SH-SY5Y (cell line): ENCODE results near the gene GLI3.

Experiments used
- GATA2 ChIP-seq: IDR thresholded peaks from 2 replicates; pipeline ENCODE4 v1.6.1; 2011; ENCODE audit warnings: mild to moderate bottlenecking, low read depth, low read length
- GATA3 ChIP-seq: IDR thresholded peaks from 2 replicates; pipeline ENCODE4 v1.6.1; 2011; ENCODE audit warnings: low read depth, mild to moderate bottlenecking, low read length, moderate library complexity

Gene GLI3

GRCh38 chr7:42189535-42189934 lies 47.5 kb downstream of the GLI3 start:
- TF ChIP-seq GATA2 = no peak
- TF ChIP-seq GATA3 = no peak

GRCh38 chr7:42186151-42186550 lies 50.9 kb downstream of the GLI3 start:
- no peak for TF ChIP-seq GATA3
- TF ChIP-seq GATA2 = no peak

DNA sequence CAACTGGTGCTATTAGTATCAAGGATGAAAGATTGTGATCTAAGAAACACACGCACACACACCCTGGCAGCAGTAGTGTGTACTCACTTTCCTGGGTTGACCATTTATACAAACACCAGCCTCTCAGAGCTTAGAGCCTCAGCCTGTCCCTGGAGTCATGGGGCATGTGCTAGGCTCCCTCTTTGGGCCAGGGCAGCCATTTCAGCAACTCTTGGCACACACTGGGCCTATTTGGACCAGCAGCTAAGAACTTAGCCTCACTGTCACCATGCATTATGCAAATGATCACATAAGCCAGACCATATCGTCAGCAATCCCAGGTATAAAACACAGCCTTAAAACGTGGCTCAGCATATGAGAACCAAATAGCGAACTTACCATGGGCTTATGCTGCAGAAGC lies 51.3 kb downstream of the GLI3 start:
- TF ChIP-seq GATA2 = no peak
- TF ChIP-seq GATA3 = no peak

DNA sequence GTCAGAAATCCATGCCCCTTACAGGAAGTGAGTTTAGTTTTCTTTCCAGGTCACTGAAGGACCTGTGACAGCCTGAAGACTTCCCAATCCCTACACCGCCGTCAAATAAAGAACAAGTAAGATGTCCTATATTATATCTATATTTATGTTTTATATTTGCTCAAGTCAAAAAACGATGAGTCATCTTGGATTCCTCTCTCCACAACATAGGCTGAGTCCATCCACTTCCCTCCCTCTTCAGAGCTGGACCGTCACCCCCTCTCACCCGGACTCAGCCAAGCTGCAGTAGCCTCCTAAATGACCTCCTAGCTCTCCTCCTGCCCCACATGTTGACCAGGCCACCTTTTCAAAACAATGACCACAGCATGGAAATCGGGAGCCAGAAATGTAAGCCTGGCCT lies 53.5 kb downstream of the GLI3 start:
- TF ChIP-seq GATA3 (no peak), GATA2 (no peak)

GRCh38 chr7:42181566-42181965 lies 55.4 kb downstream of the GLI3 start:
- no peak for TF ChIP-seq GATA3
- TF ChIP-seq GATA2 = no peak

DNA sequence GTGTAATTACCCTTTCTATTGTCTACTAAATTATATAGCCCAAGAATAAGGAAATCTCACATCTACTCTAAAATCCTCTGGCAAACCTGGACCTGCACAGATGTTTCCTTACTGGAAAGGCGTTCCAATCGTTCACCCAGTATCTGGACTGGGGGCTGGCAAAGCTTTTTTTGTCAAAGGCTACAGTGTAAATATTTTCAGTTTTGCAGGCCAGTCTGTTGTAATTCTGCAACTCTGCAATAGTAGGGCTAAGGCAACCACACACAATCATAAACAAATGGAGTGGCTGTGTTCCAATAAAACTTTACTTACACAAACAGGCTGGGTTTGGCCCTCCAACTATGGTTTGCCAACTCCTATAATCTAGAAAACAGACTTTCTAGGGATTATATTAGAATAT lies 56.2 kb downstream of the GLI3 start:
- no peak for TF ChIP-seq GATA2
- TF ChIP-seq GATA3 = no peak

GRCh38 chr7:42176724-42177101 lies 60.3 kb downstream of the GLI3 start:
- no peak for TF ChIP-seq GATA2
- no peak for TF ChIP-seq GATA3

- TF ChIP-seq GATA3 (no peak), GATA2 (no peak)
Measured at GRCh38 chr7:42175834-42176723, 60.9 kb downstream of the GLI3 start.

- TF ChIP-seq GATA2 (no peak), GATA3 (no peak)
Measured at GRCh38 chr7:42174391-42174912, 62.6 kb downstream of the GLI3 start.

DNA sequence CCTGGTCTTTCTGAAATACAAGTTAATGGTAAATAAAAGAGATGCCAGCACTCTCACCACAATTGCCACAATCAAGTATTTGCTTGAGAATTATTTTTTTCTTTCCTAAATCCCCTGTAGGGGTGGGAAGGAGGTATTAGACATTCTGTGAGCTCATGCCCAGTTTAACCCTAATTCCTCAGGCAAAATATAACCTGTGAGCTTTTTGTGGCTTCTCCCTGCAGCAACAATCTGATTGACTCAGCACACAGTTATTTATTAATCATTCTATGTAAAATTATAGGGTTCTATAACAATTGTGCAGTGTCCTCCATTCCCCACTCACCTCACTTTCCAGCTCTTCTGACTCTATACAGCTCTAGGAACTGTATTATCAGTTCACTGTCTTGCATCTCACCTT lies 66.3 kb downstream of the GLI3 start:
- TF ChIP-seq GATA2 (no peak), GATA3 (no peak)

DNA sequence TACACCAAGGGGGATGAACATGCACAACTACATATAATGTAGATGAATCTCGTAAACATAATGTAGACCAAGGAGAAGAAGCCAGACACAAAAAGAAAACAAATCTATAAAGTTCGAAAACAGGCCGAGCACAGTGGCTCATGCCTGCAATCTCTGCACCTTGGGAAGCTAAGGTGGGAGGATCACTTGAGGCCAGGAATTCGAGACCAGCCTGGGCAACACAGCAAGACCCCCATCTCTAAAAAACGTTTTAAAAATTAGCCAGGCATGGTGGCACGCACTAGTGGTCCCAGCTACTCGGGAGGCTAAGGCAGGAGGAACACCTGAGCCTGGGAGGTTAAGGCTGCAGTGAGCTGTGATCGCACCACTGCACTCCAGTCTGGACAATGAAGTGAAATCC lies 68.5 kb downstream of the GLI3 start:
- no peak for TF ChIP-seq GATA2
- TF ChIP-seq GATA3 = no peak

- no peak for TF ChIP-seq GATA3
- no peak for TF ChIP-seq GATA2
Measured at GRCh38 chr7:42167631-42168236, 69.3 kb downstream of the GLI3 start.

DNA sequence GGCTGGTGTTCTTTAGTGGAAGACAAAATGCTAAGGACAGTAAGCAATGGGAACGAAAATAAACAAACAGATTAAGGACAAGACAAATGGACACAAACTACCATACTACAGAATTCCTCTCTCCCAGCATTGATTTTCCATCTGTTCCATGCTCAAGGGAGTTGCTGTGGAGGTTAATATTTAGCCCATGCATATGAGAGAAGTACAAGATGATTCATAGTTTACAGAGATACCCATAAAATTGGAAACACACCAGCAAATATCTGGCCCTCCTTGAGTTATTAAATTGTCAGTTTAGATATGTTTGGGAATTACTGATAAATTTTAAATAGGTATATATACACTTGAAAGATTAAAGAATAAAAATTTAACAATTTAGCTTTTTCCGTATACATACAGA lies 69.8 kb downstream of the GLI3 start:
- no peak for TF ChIP-seq GATA2
- TF ChIP-seq GATA3 = no peak

DNA sequence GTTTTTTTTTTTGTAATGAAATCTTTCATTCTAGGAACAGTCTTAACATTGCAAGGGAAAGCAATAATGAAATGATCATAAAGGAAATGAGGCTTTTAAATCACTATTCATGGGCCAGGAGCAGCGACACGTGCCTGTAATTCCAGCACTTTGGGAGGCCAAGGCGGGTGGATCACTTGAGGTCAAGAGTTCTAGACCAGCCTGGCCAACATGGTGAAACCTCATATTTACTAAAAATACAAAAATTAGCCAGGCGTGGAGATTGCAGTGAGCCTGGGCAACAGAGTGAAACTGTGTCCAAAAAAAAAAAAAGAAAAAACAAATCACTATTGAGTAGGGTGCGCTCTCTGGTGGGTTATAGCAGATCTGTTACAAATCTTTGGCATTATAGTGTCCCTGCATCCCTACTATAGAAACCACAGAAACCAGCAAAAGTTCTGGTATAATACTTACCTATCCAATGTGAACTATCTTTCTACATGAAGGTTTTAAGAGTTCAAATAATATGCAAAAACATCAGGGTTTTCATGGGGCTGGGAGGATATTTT lies 72.1 kb downstream of the GLI3 start:
- TF ChIP-seq GATA3 (no peak), GATA2 (no peak)
